Mesendoderm (in vitro differentiated cells): ENCODE data around the gene USP37.
A peak's percentile ranks its signal among the peaks of the same experiment; 100 is the strongest.

Source experiments
- DNase-seq: peaks from one replicate; pipeline ENCODE4 v3.0.0; 2013
- H2AK5ac ChIP-seq: 2 replicates; pipeline ENCODE4 v1.6.1; 2013; ENCODE audit warnings: low read length, inconsistent platforms
- H2BK120ac ChIP-seq: 2 replicates; pipeline ENCODE4 v1.6.1; 2013; ENCODE audit warnings: low read depth, mild to moderate bottlenecking, low read length, moderate library complexity, mixed read lengths
- H2BK15ac ChIP-seq: replicated peaks from 2 replicates; pipeline ENCODE4 v1.6.1; 2013; ENCODE audit warnings: low read depth, mild to moderate bottlenecking, moderate library complexity
- H2BK5ac ChIP-seq: 2 replicates; pipeline ENCODE4 v1.6.1; 2013; ENCODE audit warnings: low read length, inconsistent platforms
- H3K18ac ChIP-seq: 2 replicates; pipeline ENCODE4 v1.6.1; 2013; ENCODE audit warnings: mild to moderate bottlenecking, low read length, mixed read lengths
- H3K23ac ChIP-seq: one replicate; pipeline ENCODE4 v1.6.1; 2013; ENCODE audit warnings: low read length
- H3K27ac ChIP-seq: 2 replicates; pipeline ENCODE4 v1.5.1; 2013; ENCODE audit warnings: low read depth, mild to moderate bottlenecking, inconsistent platforms, low read length, moderate library complexity
- H3K27me3 ChIP-seq: 2 replicates; pipeline ENCODE4 v1.6.1; 2013; ENCODE audit warnings: low read length, control low read depth, mild to moderate bottlenecking, inconsistent platforms; ENCODE audit not compliant: insufficient read depth, poor library complexity
- H3K36me3 ChIP-seq: 2 replicates; pipeline ENCODE4 v1.6.1; 2013; ENCODE audit warnings: low read length, inconsistent platforms; ENCODE audit not compliant: control insufficient read depth, insufficient read depth
- H3K4ac ChIP-seq: one replicate; pipeline ENCODE4 v1.6.1; 2013; ENCODE audit warnings: low read depth, mild to moderate bottlenecking, low read length, moderate library complexity
- H3K4me1 ChIP-seq: 2 replicates; pipeline ENCODE4 v1.6.1; 2013; ENCODE audit warnings: low read depth, low read length, inconsistent platforms; ENCODE audit not compliant: control insufficient read depth
- H3K4me2 ChIP-seq: 2 replicates; pipeline ENCODE4 v1.6.1; 2013; ENCODE audit warnings: low read length
- H3K4me3 ChIP-seq: 2 replicates; pipeline ENCODE4 v1.5.1; 2013; ENCODE audit warnings: mild to moderate bottlenecking, low read length
- H3K56ac ChIP-seq: one replicate; pipeline ENCODE4 v1.6.1; 2013; ENCODE audit warnings: low read length
- H3K79me1 ChIP-seq: 2 replicates; pipeline ENCODE4 v1.6.1; 2013; ENCODE audit warnings: low read length, inconsistent platforms
- H3K79me2 ChIP-seq: 2 replicates; pipeline ENCODE4 v1.6.1; 2013; ENCODE audit warnings: mild to moderate bottlenecking, low read length; ENCODE audit not compliant: control insufficient read depth, insufficient read depth
- H3K9ac ChIP-seq: 2 replicates; pipeline ENCODE4 v1.6.1; 2013; ENCODE audit warnings: low read length, inconsistent platforms
- H4K5ac ChIP-seq: one replicate; pipeline ENCODE4 v1.6.1; 2013; ENCODE audit warnings: low read length
- H4K8ac ChIP-seq: one replicate; pipeline ENCODE4 v1.6.1; 2013; ENCODE audit warnings: low read depth, mild to moderate bottlenecking, control low read depth, low read length, moderate library complexity
- WGBS: extraction: QIAGEN DNeasy Blood & Tissue Kit; methylation state at CpG from one replicate; pipeline ENCODE4 v1.1.7; 2013; ENCODE audit warnings: low lambda C conversion rate, missing lambda C conversion rate; ENCODE audit not compliant: insufficient coverage; ENCODE audit errors: extremely low coverage; 5-methylcytosine and 5-hydroxymethylcytosine counted together

Gene USP37

DNA sequence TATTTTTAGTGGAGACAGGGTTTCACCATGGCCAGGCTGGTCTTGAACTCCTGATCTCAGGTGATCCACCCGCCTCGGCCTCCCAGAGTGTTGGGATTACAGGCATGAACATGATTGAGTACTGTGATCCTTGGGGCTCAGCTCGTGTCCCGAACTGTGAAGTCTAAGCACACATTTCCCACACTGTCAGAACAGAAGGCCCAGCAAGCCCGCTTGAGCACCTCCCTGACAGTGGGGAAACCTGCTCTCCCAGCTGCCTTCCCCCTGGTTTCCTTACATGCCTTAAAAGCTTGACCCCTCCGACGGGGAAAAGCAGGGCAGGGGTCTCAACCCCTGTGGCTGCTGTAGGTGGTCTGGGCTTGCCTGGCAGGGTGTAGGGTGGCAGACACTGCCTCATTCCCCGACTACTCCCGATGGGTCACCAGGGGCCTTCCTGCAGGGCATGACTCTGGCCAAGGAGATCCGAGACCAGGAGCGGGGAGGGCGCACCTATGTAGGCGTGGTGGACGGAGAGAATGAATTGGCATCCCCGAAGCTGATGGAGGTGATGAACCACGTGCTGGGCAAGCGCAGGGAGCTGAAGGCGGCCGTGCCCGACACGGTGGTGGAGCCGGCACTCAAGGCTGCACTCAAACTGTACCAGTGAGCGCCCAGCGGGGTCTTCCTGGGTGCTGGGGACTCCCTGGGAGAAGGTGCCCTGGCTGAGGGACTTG, 139.1 kb downstream of the USP37 start:
- Histone ChIP-seq H2AK5ac (no peak overlapping the region), H3K27me3 (no peaks in the 10 kb centered on the region), H3K4me3 (no peak overlapping the region), H2BK15ac (no peak overlapping the region), H3K4me2 (no peak overlapping the region), H3K4ac (no peak overlapping the region), H4K5ac (no peak overlapping the region), H3K36me3 (no peaks in the 10 kb centered on the region), H2BK120ac (no peak overlapping the region), H3K23ac (no peak overlapping the region), H3K9ac (no peak overlapping the region), H2BK5ac (no peak overlapping the region), H4K8ac (no peak overlapping the region), H3K27ac (no peak overlapping the region), H3K18ac (no peak overlapping the region), H3K56ac (no peak overlapping the region), H3K79me2 (no peaks in the 10 kb centered on the region), H3K79me1 (no peaks in the 10 kb centered on the region), H3K4me1 (no peaks in the 10 kb centered on the region)
- WGBS, result no CpG with 5 or more reads among the region's 24 CpGs
- no peak for DNase-seq

DNA sequence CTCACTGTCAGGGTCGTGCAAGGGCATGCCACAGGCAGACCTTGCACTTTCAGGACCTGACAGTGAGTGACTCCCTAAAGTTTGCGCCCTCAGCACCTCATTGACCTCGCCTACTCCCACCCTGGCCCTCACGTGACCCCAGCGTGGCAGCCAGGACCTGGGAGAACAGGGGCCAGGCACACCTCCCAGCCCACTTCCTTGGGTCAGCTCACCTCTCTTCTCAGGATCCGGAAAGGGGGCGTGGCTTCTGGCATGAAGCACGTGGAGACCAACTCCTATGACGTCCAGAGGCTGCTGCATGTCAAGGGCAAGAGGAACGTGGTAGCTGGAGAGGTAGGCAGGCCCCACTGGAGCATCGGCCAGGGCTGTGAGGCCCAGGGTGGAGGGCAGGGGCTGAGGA, 140.4 kb downstream of the USP37 start:
- H3K4ac ChIP-seq, result no peak overlapping the region
- no peak overlapping the region for H2AK5ac ChIP-seq
- H3K79me2 ChIP-seq, result no peaks in the 10 kb centered on the region
- no peaks in the 10 kb centered on the region for H3K4me1 ChIP-seq
- no peak overlapping the region for H3K23ac ChIP-seq
- no peak overlapping the region for H3K4me2 ChIP-seq
- no peaks in the 10 kb centered on the region for H3K27me3 ChIP-seq
- H2BK5ac ChIP-seq, result no peak overlapping the region
- DNase-seq, result peak; percentile 29
- no peak overlapping the region for H3K9ac ChIP-seq
- no peak overlapping the region for H3K27ac ChIP-seq
- WGBS, result no CpG with 5 or more reads among the region's 11 CpGs
- H2BK15ac ChIP-seq, result no peak overlapping the region
- no peak overlapping the region for H3K18ac ChIP-seq
- H4K5ac ChIP-seq, result no peak overlapping the region
- no peak overlapping the region for H4K8ac ChIP-seq
- no peaks in the 10 kb centered on the region for H3K79me1 ChIP-seq
- H3K56ac ChIP-seq, result no peak overlapping the region
- H3K4me3 ChIP-seq, result no peak overlapping the region
- no peak overlapping the region for H2BK120ac ChIP-seq
- H3K36me3 ChIP-seq, result no peaks in the 10 kb centered on the region

DNA sequence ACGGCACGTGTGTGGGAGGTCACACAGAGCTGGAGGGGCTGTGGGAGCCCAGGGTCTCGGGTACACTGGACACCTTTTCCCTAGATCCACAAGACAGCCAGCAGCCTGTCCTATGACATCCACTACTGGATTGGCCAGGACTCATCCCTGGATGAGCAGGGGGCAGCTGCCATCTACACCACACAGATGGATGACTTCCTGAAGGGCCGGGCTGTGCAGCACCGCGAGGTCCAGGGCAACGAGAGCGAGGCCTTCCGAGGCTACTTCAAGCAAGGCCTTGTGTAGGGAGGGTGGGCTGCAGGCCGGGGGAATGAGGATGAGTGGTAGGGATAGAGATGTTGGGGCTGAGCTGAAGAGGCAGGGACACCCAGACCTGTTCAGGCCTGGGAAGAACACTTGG, 142.6 kb downstream of the USP37 start:
- no peak overlapping the region for H3K56ac ChIP-seq
- H2AK5ac ChIP-seq, result no peak overlapping the region
- DNase-seq, result no peak
- H2BK15ac ChIP-seq, result no peak overlapping the region
- H3K4ac ChIP-seq, result no peak overlapping the region
- H3K27ac ChIP-seq, result no peak overlapping the region
- H3K4me1 ChIP-seq, result no peaks in the 10 kb centered on the region
- no peaks in the 10 kb centered on the region for H3K79me1 ChIP-seq
- no peak overlapping the region for H3K4me2 ChIP-seq
- no peak overlapping the region for H4K8ac ChIP-seq
- no peaks in the 10 kb centered on the region for H3K27me3 ChIP-seq
- H3K79me2 ChIP-seq, result no peaks in the 10 kb centered on the region
- no peak overlapping the region for H2BK120ac ChIP-seq
- H3K4me3 ChIP-seq, result no peak overlapping the region
- no peaks in the 10 kb centered on the region for H3K36me3 ChIP-seq
- no peak overlapping the region for H2BK5ac ChIP-seq
- no peak overlapping the region for H3K18ac ChIP-seq
- no peak overlapping the region for H3K9ac ChIP-seq
- no CpG with 5 or more reads among the region's 10 CpGs for WGBS
- no peak overlapping the region for H3K23ac ChIP-seq
- H4K5ac ChIP-seq, result no peak overlapping the region

DNA sequence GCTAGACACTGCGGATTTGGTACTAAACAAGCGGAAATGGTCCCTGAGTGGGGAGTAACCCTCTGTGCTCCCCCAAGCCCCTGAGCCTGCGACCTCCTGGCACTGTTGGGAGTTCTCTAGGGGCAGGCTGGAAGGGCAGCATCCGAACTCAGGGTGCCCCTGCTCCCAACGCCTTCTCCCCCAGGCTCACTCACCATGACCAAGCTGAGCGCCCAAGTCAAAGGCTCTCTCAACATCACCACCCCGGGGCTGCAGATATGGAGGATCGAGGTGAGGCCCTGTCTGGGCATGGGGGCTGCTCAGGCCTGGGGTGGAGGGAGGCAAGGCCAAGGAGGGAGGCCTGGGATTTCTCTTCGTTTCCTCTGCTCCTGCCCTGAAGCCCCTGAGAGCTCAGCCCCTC, 144.6 kb downstream of the USP37 start:
- H2BK120ac ChIP-seq, result no peak overlapping the region
- H3K4me1 ChIP-seq, result peaks cover 5% of the 10 kb centered on the region
- H3K4ac ChIP-seq, result no peak overlapping the region
- H3K56ac ChIP-seq, result no peak overlapping the region
- no peak overlapping the region for H3K23ac ChIP-seq
- H3K4me2 ChIP-seq, result no peak overlapping the region
- no peak overlapping the region for H3K9ac ChIP-seq
- H2BK15ac ChIP-seq, result no peak overlapping the region
- H3K27ac ChIP-seq, result no peak overlapping the region
- H3K79me1 ChIP-seq, result no peaks in the 10 kb centered on the region
- no peaks in the 10 kb centered on the region for H3K36me3 ChIP-seq
- H2AK5ac ChIP-seq, result no peak overlapping the region
- no peak overlapping the region for H4K5ac ChIP-seq
- no peak overlapping the region for H3K4me3 ChIP-seq
- no peak overlapping the region for H3K18ac ChIP-seq
- WGBS, result no CpG with 5 or more reads among the region's 9 CpGs
- no peak for DNase-seq
- H2BK5ac ChIP-seq, result no peak overlapping the region
- H4K8ac ChIP-seq, result no peak overlapping the region
- H3K79me2 ChIP-seq, result no peaks in the 10 kb centered on the region
- H3K27me3 ChIP-seq, result no peaks in the 10 kb centered on the region

DNA sequence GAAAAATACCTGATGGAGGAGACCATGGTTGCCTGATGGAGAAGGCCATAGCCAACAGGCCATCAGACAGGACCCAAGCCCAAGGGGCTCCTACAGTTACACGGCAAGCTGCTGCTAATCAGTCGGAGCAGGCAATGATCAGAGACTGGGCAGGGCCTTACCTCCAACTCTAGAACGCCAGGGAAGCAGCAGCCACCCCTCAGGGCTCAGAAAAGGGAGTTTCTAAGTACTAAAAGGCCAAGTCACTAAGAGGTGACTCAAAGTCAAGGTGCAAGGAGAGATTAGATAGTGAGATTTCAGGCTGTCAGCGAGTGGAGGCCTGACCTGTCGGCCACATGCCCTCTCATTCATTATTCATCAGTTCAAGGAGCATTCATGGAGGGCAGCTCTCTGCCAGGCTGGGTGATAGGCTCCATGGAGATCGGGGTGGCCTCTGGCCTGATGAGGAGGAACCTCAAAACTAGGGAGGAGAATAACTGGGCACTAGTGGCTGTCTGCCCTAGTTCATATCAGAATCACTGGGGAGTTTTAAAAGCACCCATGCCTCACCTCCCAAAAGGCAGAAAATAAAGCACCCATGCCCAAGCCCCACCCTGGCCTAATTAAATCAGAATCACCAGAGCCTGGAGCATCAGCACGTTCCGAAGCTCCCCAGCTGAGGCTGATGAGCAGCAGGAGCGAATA, 145.6 kb downstream of the USP37 start:
- H4K8ac ChIP-seq, result no peak overlapping the region
- no peak overlapping the region for H2AK5ac ChIP-seq
- no peaks in the 10 kb centered on the region for H3K27me3 ChIP-seq
- no peak overlapping the region for H3K27ac ChIP-seq
- DNase-seq, result no peak
- H3K4ac ChIP-seq, result no peak overlapping the region
- no peak overlapping the region for H3K23ac ChIP-seq
- no peaks in the 10 kb centered on the region for H3K36me3 ChIP-seq
- no peak overlapping the region for H3K56ac ChIP-seq
- no peak overlapping the region for H3K18ac ChIP-seq
- WGBS, result no CpG with 5 or more reads among the region's 9 CpGs
- H2BK120ac ChIP-seq, result no peak overlapping the region
- H2BK5ac ChIP-seq, result no peak overlapping the region
- no peak overlapping the region for H2BK15ac ChIP-seq
- H3K9ac ChIP-seq, result no peak overlapping the region
- H3K4me3 ChIP-seq, result no peak overlapping the region
- no peak overlapping the region for H4K5ac ChIP-seq
- no peaks in the 10 kb centered on the region for H3K79me2 ChIP-seq
- peaks cover 5% of the 10 kb centered on the region for H3K4me1 ChIP-seq
- H3K79me1 ChIP-seq, result no peaks in the 10 kb centered on the region
- H3K4me2 ChIP-seq, result no peak overlapping the region
